Breast epithelium (tissue), 3 donors: ENCODE data around the gene MT4.

Experiments used
- POLR2A ChIP-seq: fragments of 450-650 bp; IDR thresholded peaks from one replicate; pipeline ENCODE4 v1.6.1; 2016; ENCODE audit warnings: antibody characterized with exemption, mild to moderate bottlenecking, moderate library complexity
- TF ChIP-seq, protein P1 (sequence below), 3 donors: fragments of 450-650 bp; IDR thresholded peaks; one replicate each; pipeline ENCODE4 v1.5.1; 2016 to 2017; ENCODE audit warnings: antibody characterized with exemption in 3 of 3, mild to moderate bottlenecking in 3 of 3, moderate library complexity in 3 of 3

DNA sequence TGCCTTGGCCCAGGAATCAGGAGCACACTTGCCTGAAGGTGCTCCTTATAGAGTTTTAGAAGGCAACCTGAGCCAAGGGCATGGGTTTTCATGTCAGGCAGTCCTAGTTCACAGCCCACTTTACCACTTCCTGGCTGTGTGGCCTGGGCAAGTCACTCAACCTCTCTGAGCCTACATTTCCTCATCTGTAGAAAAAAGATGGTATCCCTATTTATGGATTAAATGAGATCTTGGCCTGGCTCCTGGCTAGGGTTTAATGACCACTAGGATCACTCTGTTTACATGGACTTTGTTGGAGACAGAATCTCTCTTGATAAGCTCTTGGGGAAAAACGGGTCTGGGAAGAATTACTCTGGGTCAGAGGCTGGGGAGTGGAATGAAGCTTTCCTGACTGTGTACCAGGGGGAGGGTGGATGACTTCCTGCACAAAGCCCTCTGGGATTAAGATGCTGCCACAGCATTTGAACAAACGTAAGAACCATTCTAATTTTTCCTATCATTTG is 45.8 kb downstream of the MT4 start:
- TF ChIP-seq, protein P1, sequence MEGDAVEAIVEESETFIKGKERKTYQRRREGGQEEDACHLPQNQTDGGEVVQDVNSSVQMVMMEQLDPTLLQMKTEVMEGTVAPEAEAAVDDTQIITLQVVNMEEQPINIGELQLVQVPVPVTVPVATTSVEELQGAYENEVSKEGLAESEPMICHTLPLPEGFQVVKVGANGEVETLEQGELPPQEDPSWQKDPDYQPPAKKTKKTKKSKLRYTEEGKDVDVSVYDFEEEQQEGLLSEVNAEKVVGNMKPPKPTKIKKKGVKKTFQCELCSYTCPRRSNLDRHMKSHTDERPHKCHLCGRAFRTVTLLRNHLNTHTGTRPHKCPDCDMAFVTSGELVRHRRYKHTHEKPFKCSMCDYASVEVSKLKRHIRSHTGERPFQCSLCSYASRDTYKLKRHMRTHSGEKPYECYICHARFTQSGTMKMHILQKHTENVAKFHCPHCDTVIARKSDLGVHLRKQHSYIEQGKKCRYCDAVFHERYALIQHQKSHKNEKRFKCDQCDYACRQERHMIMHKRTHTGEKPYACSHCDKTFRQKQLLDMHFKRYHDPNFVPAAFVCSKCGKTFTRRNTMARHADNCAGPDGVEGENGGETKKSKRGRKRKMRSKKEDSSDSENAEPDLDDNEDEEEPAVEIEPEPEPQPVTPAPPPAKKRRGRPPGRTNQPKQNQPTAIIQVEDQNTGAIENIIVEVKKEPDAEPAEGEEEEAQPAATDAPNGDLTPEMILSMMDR (IDR thresholded peaks at IDR 0.05): no peak
- TF ChIP-seq POLR2A: no peak
